HCT116 (cell line): ENCODE measurements around the gene SLC66A2. TPM values are rescaled to one million over a fixed set of nuclear protein-coding genes. Genes with fewer than 3 reads are reported as not detected.

Source experiments
- ATAC-seq: fragments of 200-7000 bp; cut with Tn5 transposase; 2 replicates; pipeline ENCODE4 v1.9.1; 2020; ENCODE audit warnings: mild to moderate bottlenecking, moderate library complexity
- BruUV-seq: library from RNA; stranded (reverse); fragments of 400-500 nt; replicated peaks from 2 replicates; lab custom pipeline; 2021; lab: Mats Ljungman, UMichigan
- CTCF ChIA-PET: fragments of 300-600 bp; sonication (Branson Sonifier 250); formaldehyde crosslinking; loops from one replicate; lab custom pipeline; 2021; ENCODE audit warnings: antibody characterized with exemption; lab: Charles Lee
- POLR2A ChIA-PET: fragments of 300-600, 350-600 bp; sonication (Branson Sonifier 250); formaldehyde crosslinking; loops from one replicate; lab custom pipeline; 2021; ENCODE audit warnings: antibody characterized with exemption; lab: Charles Lee
- RAD21 ChIA-PET, 2 experiments: fragments of 300-600 bp; sonication (Branson Sonifier 250); formaldehyde crosslinking; loops; one replicate each; lab custom pipeline; 2023; ENCODE audit warnings: low total read pairs in 2 of 2; ENCODE audit not compliant: uncharacterized antibody in 2 of 2, unreplicated experiment in 2 of 2, low non-redundant PET in 1 of 2; lab: Charles Lee
- DNase-seq: peaks from one replicate; pipeline ENCODE4 v3.0.0-alpha.2; 2010; ENCODE audit warnings: low read depth, low spot score
- H2AFZ ChIP-seq: fragments of 200-600 bp; shearing (Covaris generic), sonication (generic); 2 replicates; pipeline ENCODE4 v1.6.1; 2017; ENCODE audit warnings: low read depth, mixed run types, mixed read lengths, antibody characterized with exemption, low read length; ENCODE audit not compliant: poor library complexity, severe bottlenecking
- H3K27ac ChIP-seq: 2 replicates; pipeline ENCODE4 v1.5.1; 2012; ENCODE audit warnings: low read depth, low read length
- H3K27me3 ChIP-seq: fragments of 200-600 bp; sonication (generic); 2 replicates; pipeline ENCODE4 v1.6.1; 2016; ENCODE audit warnings: mixed run types, low read length, mixed read lengths; ENCODE audit not compliant: insufficient read depth
- H3K36me3 ChIP-seq, 2 experiments: fragments of 200-500 bp in 1 of 2; fragments of 200-600 bp in 1 of 2; sonication (Bioruptor generic) in 1 of 2; sonication (generic) in 1 of 2; 2 replicates each; pipeline versions ENCODE4 v1.5.1 to v1.6.1; 2014 to 2016; ENCODE audit warnings: low read length in 2 of 2, inconsistent platforms in 1 of 2, mixed read lengths in 1 of 2, mixed run types in 1 of 2; ENCODE audit not compliant: insufficient read depth in 2 of 2, control insufficient read depth in 1 of 2
- H3K4me1 ChIP-seq, 2 experiments: fragments of 200-600 bp in 1 of 2; sonication (generic) in 1 of 2; 2 replicates each; pipeline versions ENCODE4 v1.5.1 to v1.6.1; 2012 to 2017; ENCODE audit warnings: low read length in 2 of 2, inconsistent platforms in 1 of 2, mild to moderate bottlenecking in 1 of 2, mixed read lengths in 1 of 2, mixed run types in 1 of 2, moderate library complexity in 1 of 2; ENCODE audit not compliant: insufficient read depth in 2 of 2, control insufficient read depth in 1 of 2
- H3K4me2 ChIP-seq: fragments of 200-600 bp; sonication (generic); 2 replicates; pipeline ENCODE4 v1.6.1; 2017; ENCODE audit warnings: mixed run types, low read length, mixed read lengths
- H3K4me3 ChIP-seq, 2 experiments: fragments of 200-600 bp in 1 of 2; sonication (generic) in 1 of 2; replicated peaks in 1 of 2; 2 replicates each; pipeline ENCODE4 v1.5.1; 2011 to 2016; ENCODE audit warnings: low read length in 2 of 2, control low read depth in 1 of 2, low read depth in 1 of 2, mild to moderate bottlenecking in 1 of 2, mixed read lengths in 1 of 2, mixed run types in 1 of 2
- H3K79me2 ChIP-seq: fragments of 200-600 bp; sonication (generic); 2 replicates; pipeline ENCODE4 v1.6.1; 2017; ENCODE audit warnings: mild to moderate bottlenecking, mixed run types, low read length, moderate library complexity, mixed read lengths; ENCODE audit not compliant: insufficient read depth
- H3K9ac ChIP-seq: fragments of 200-600 bp; sonication (generic); 2 replicates; pipeline ENCODE4 v1.6.1; 2016; ENCODE audit warnings: low read length, mixed read lengths
- H3K9me2 ChIP-seq: fragments of 200-600 bp; sonication (generic), shearing (Covaris generic); 2 replicates; pipeline ENCODE4 v1.6.1; 2017; ENCODE audit warnings: mixed run types, mild to moderate bottlenecking, moderate library complexity; ENCODE audit not compliant: insufficient read depth
- H3K9me3 ChIP-seq, 2 experiments: fragments of 200-500 bp in 1 of 2; fragments of 200-600 bp in 1 of 2; sonication (Bioruptor generic) in 1 of 2; sonication (generic) in 1 of 2; 2 replicates each; pipeline ENCODE4 v1.6.1; 2014 to 2017; ENCODE audit warnings: low read length in 2 of 2, mixed read lengths in 2 of 2, inconsistent platforms in 1 of 2, low read depth in 1 of 2, mild to moderate bottlenecking in 1 of 2, mixed run types in 1 of 2, moderate library complexity in 1 of 2; ENCODE audit not compliant: control insufficient read depth in 1 of 2, insufficient read depth in 1 of 2
- H4K20me1 ChIP-seq: fragments of 200-600 bp; sonication (generic), shearing (Covaris generic); 2 replicates; pipeline ENCODE4 v1.6.1; 2017; ENCODE audit warnings: mixed run types, mild to moderate bottlenecking, moderate library complexity; ENCODE audit not compliant: insufficient read depth
- CBX3 ChIP-seq: IDR thresholded peaks from 2 replicates; pipeline ENCODE4 v1.6.1; 2012; ENCODE audit warnings: low read depth
- CEBPB ChIP-seq: IDR thresholded peaks from 2 replicates; pipeline ENCODE4 v1.6.1; 2012; ENCODE audit warnings: low read depth
- EGR1 ChIP-seq: IDR thresholded peaks from 2 replicates; pipeline ENCODE4 v1.6.1; 2012; ENCODE audit warnings: low read depth
- ELF1 ChIP-seq: IDR thresholded peaks from 2 replicates; pipeline ENCODE4 v1.6.1; 2012; ENCODE audit warnings: low read depth, borderline replicate concordance
- EZH2phosphoT487 ChIP-seq: fragments of 200-600 bp; IDR thresholded peaks from 2 replicates; pipeline ENCODE4 v1.6.1; 2018; ENCODE audit warnings: antibody characterized with exemption, borderline replicate concordance
- JUND ChIP-seq: IDR thresholded peaks from 2 replicates; pipeline ENCODE4 v1.6.1; 2012
- MAX ChIP-seq: IDR thresholded peaks from 2 replicates; pipeline ENCODE4 v1.6.1; 2012
- POLR2A ChIP-seq: IDR thresholded peaks from 2 replicates; pipeline ENCODE4 v1.7.0; 2011; ENCODE audit warnings: borderline replicate concordance; ENCODE audit not compliant: insufficient read depth, insufficient read length; ENCODE audit errors: extremely low read depth
- POLR2AphosphoS5 ChIP-seq: IDR thresholded peaks from 2 replicates; pipeline ENCODE4 v1.6.1; 2011; ENCODE audit warnings: mild to moderate bottlenecking, low read depth, low read length, moderate library complexity
- RAD21 ChIP-seq: IDR thresholded peaks from 2 replicates; pipeline ENCODE4 v1.6.1; 2012; ENCODE audit warnings: low read depth, mild to moderate bottlenecking
- SP1 ChIP-seq: IDR thresholded peaks from 2 replicates; pipeline ENCODE4 v1.6.1; 2012; ENCODE audit warnings: low read depth
- SRF ChIP-seq: IDR thresholded peaks from 2 replicates; pipeline ENCODE4 v1.6.1; 2012; ENCODE audit warnings: low read depth
- YY1 ChIP-seq: IDR thresholded peaks from 2 replicates; pipeline ENCODE4 v1.6.1; 2011; ENCODE audit warnings: low read length, low read depth, moderate library complexity, mild to moderate bottlenecking; ENCODE audit not compliant: insufficient replicate concordance; ENCODE audit errors: extremely low read depth
- ZFX ChIP-seq: fragments of 450-650 bp; IDR thresholded peaks from 2 replicates; pipeline ENCODE4 v1.6.1; 2017
- ZNF274 ChIP-seq: fragments of 200-500 bp; sonication (Bioruptor generic); IDR thresholded peaks from 2 replicates; pipeline ENCODE4 v1.6.1; 2014; ENCODE audit warnings: mild to moderate bottlenecking, low read depth, low read length, inconsistent platforms
- intact Hi-C: fragments of 100-400 bp; cut with micrococcal nuclease; formaldehyde crosslinking; loops from 2 replicates; pipeline ENCODE4 v1.10.0; 2022
- total RNA-seq: library from RNA; stranded (reverse); gene quantifications from one replicate; pipeline ENCODE4 v1.2.1, GENCODE V29; 2021; ENCODE audit not compliant: unreplicated experiment
- TF ChIP-seq, protein P1 (sequence below): IDR thresholded peaks from 2 replicates; pipeline ENCODE4 v1.6.1; 2012; ENCODE audit warnings: low read depth

Gene SLC66A2
- total RNA-seq, 1 experiment from 2014 or later: 44.9 TPM

- Histone ChIP-seq H3K79me2 (peaks cover 30% of the 10 kb centered on the region), H3K36me3 (peaks cover 0 to 11% of the 10 kb centered on the region in 2 experiments; a peak in 1 of 4 replicates), H3K9me3 (no peaks in the 10 kb centered on the region), H3K4me2 (no peak overlapping the region), H3K4me3 (no peak overlapping the region), H3K9ac (no peak overlapping the region), H4K20me1 (peaks cover 3% of the 10 kb centered on the region; the same call in 1 of the 2 replicates), H3K27ac (no peak overlapping the region)
- RAD21 ChIA-PET: no interaction called here
- ATAC-seq: no peak
- TF ChIP-seq ZFX: no peak
- TF ChIP-seq POLR2A: no peak
- TF ChIP-seq YY1: no peak
- TF ChIP-seq SP1: no peak
- no peak for TF ChIP-seq ELF1
- TF ChIP-seq, protein P1, sequence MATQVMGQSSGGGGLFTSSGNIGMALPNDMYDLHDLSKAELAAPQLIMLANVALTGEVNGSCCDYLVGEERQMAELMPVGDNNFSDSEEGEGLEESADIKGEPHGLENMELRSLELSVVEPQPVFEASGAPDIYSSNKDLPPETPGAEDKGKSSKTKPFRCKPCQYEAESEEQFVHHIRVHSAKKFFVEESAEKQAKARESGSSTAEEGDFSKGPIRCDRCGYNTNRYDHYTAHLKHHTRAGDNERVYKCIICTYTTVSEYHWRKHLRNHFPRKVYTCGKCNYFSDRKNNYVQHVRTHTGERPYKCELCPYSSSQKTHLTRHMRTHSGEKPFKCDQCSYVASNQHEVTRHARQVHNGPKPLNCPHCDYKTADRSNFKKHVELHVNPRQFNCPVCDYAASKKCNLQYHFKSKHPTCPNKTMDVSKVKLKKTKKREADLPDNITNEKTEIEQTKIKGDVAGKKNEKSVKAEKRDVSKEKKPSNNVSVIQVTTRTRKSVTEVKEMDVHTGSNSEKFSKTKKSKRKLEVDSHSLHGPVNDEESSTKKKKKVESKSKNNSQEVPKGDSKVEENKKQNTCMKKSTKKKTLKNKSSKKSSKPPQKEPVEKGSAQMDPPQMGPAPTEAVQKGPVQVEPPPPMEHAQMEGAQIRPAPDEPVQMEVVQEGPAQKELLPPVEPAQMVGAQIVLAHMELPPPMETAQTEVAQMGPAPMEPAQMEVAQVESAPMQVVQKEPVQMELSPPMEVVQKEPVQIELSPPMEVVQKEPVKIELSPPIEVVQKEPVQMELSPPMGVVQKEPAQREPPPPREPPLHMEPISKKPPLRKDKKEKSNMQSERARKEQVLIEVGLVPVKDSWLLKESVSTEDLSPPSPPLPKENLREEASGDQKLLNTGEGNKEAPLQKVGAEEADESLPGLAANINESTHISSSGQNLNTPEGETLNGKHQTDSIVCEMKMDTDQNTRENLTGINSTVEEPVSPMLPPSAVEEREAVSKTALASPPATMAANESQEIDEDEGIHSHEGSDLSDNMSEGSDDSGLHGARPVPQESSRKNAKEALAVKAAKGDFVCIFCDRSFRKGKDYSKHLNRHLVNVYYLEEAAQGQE: no peak
- TF ChIP-seq CEBPB: no peak
- TF ChIP-seq RAD21: no peak
- no peak for TF ChIP-seq MAX
- no peak for TF ChIP-seq JUND
- TF ChIP-seq EGR1: no peak
- no peak for TF ChIP-seq POLR2AphosphoS5
- no peak for TF ChIP-seq CBX3
- TF ChIP-seq ZNF274: no peak
- no peak for TF ChIP-seq EZH2phosphoT487
- TF ChIP-seq SRF: no peak
- TF ChIP-seq, all 23 proteins: peak for 0
- ChIA-PET CTCF (no interaction called here), POLR2A (interaction anchor here (0.7 kb wide), 1 partner anchor 128 kb away, joined by 3 read pairs; no protein-coding TSS in a partner anchor)
- Histone ChIP-seq H3K27me3 (no peaks in the 10 kb centered on the region), H3K4me1 (peaks cover 3 to 16% of the 10 kb centered on the region in 2 experiments; a peak in 2 of 4 replicates), H2AFZ (no peak overlapping the region), H3K9me2 (no peaks in the 10 kb centered on the region)
- intact Hi-C loops: no loop called here
- BruUV-seq: no TSS peak
- DNase-seq: no peak
These were observed 1.6 kb upstream of the SLC66A2 start for GRCh38 chr18:79952996-79953559.
